H9 (cell line): ENCODE data around the gene BRF1. TPM values are rescaled to one million over a fixed set of nuclear protein-coding genes. Genes with fewer than 3 reads are reported as not detected.

Experiments
- DNase-seq: peaks from one replicate; pipeline ENCODE4 v3.0.0-alpha.2; 2017
- H2AFZ ChIP-seq: one replicate; pipeline ENCODE4 v1.6.1; 2013; ENCODE audit warnings: mild to moderate bottlenecking, low read length, control low read depth, moderate library complexity
- H2AK5ac ChIP-seq: 2 replicates; pipeline ENCODE4 v1.6.1; 2013; ENCODE audit warnings: low read length, control low read depth, mixed read lengths; ENCODE audit not compliant: insufficient read length
- H2BK120ac ChIP-seq: one replicate; pipeline ENCODE4 v1.6.1; 2013; ENCODE audit warnings: low read depth, mild to moderate bottlenecking, low read length, control low read depth, inconsistent platforms; ENCODE audit not compliant: poor library complexity, severe bottlenecking
- H2BK12ac ChIP-seq: 2 replicates; pipeline ENCODE4 v1.6.1; 2013; ENCODE audit warnings: low read length, control low read depth, mixed read lengths, low read depth; ENCODE audit not compliant: insufficient read length
- H2BK15ac ChIP-seq: 2 replicates; pipeline ENCODE4 v1.6.1; 2013; ENCODE audit warnings: low read depth, low read length, control low read depth
- H2BK20ac ChIP-seq: one replicate; pipeline ENCODE4 v1.6.1; 2013; ENCODE audit warnings: low read depth, mild to moderate bottlenecking, low read length, control low read depth, inconsistent platforms; ENCODE audit not compliant: poor library complexity, severe bottlenecking
- H2BK5ac ChIP-seq: 2 replicates; pipeline ENCODE4 v1.6.1; 2013; ENCODE audit warnings: low read length, control low read depth, mixed read lengths; ENCODE audit not compliant: insufficient read length
- H3K14ac ChIP-seq: 2 replicates; pipeline ENCODE4 v1.6.1; 2013; ENCODE audit warnings: low read length, control low read depth; ENCODE audit not compliant: insufficient read depth
- H3K18ac ChIP-seq: 2 replicates; pipeline ENCODE4 v1.6.1; 2013; ENCODE audit warnings: low read depth, mild to moderate bottlenecking, mixed read lengths, low read length, control low read depth; ENCODE audit not compliant: insufficient read length
- H3K23ac ChIP-seq: 2 replicates; pipeline ENCODE4 v1.6.1; 2013; ENCODE audit warnings: low read length, control low read depth, mixed read lengths, low read depth; ENCODE audit not compliant: insufficient read length
- H3K23me2 ChIP-seq: 2 replicates; pipeline ENCODE4 v1.6.1; 2013; ENCODE audit warnings: low read depth, mild to moderate bottlenecking, mixed read lengths, low read length, control low read depth; ENCODE audit not compliant: insufficient read length, poor library complexity, severe bottlenecking
- H3K27ac ChIP-seq: 2 replicates; pipeline ENCODE4 v1.5.1; 2013; ENCODE audit warnings: low read length, control low read depth, mixed read lengths, low read depth; ENCODE audit not compliant: insufficient read length
- H3K27me3 ChIP-seq: 2 replicates; pipeline ENCODE4 v1.6.1; 2013; ENCODE audit warnings: low read length, control low read depth, inconsistent platforms; ENCODE audit not compliant: insufficient read depth
- H3K4ac ChIP-seq: 2 replicates; pipeline ENCODE4 v1.6.1; 2013; ENCODE audit warnings: low read depth, mild to moderate bottlenecking, control low read depth, inconsistent platforms, low read length, moderate library complexity
- H3K4me1 ChIP-seq: 2 replicates; pipeline ENCODE4 v1.6.1; 2013; ENCODE audit warnings: low read length, control low read depth, inconsistent platforms; ENCODE audit not compliant: insufficient read depth
- H3K4me2 ChIP-seq: 2 replicates; pipeline ENCODE4 v1.6.1; 2013; ENCODE audit warnings: low read length, control low read depth, mixed read lengths; ENCODE audit not compliant: insufficient read length, insufficient read depth
- H3K56ac ChIP-seq: 2 replicates; pipeline ENCODE4 v1.6.1; 2013; ENCODE audit warnings: low read depth, mild to moderate bottlenecking, mixed read lengths, low read length, control low read depth; ENCODE audit not compliant: insufficient read length
- H3K79me1 ChIP-seq: 2 replicates; pipeline ENCODE4 v1.6.1; 2013; ENCODE audit warnings: low read depth, mild to moderate bottlenecking, moderate library complexity, low read length, control low read depth, inconsistent platforms; ENCODE audit not compliant: insufficient read depth, poor library complexity, severe bottlenecking
- H3K79me2 ChIP-seq: 2 replicates; pipeline ENCODE4 v1.6.1; 2013; ENCODE audit warnings: low read length, control low read depth, inconsistent platforms; ENCODE audit not compliant: insufficient read depth
- H3K9ac ChIP-seq: 2 replicates; pipeline ENCODE4 v1.6.1; 2013; ENCODE audit warnings: low read length, control low read depth, mixed read lengths; ENCODE audit not compliant: insufficient read length; ENCODE audit errors: extremely low read depth
- H3K9me3 ChIP-seq: one replicate; pipeline ENCODE4 v1.6.1; 2013; ENCODE audit warnings: low read depth, low read length, inconsistent platforms; ENCODE audit not compliant: control insufficient read depth
- H3T11ph ChIP-seq: one replicate; pipeline ENCODE4 v1.6.1; 2013; ENCODE audit warnings: mild to moderate bottlenecking, low read length, control low read depth, inconsistent platforms
- H4K20me1 ChIP-seq: one replicate; pipeline ENCODE4 v1.6.1; 2013; ENCODE audit not compliant: control insufficient read depth, insufficient read length, insufficient read depth
- H4K5ac ChIP-seq: 2 replicates; pipeline ENCODE4 v1.6.1; 2013; ENCODE audit warnings: low read depth, mild to moderate bottlenecking, mixed read lengths, low read length, control low read depth; ENCODE audit not compliant: insufficient read length
- H4K8ac ChIP-seq: replicated peaks from 2 replicates; pipeline ENCODE4 v1.6.1; 2013; ENCODE audit warnings: low read length, control low read depth, mixed read lengths, low read depth; ENCODE audit not compliant: insufficient read length
- H4K91ac ChIP-seq: 2 replicates; pipeline ENCODE4 v1.6.1; 2013; ENCODE audit warnings: low read depth, mild to moderate bottlenecking, moderate library complexity, mixed read lengths, low read length, control low read depth; ENCODE audit not compliant: insufficient read length
- H3K27ac Mint-ChIP-seq, 3 experiments: 2 replicates in 2 of 3; 3 replicates in 1 of 3; pipeline ENCODE4 v1.8.0; 2020 to 2021; ENCODE audit warnings: mixed read lengths in 3 of 3, mild to moderate bottlenecking in 1 of 3, moderate library complexity in 1 of 3
- H3K27me3 Mint-ChIP-seq: 2 replicates; pipeline ENCODE4 v1.8.0; 2021; ENCODE audit warnings: low read depth, mild to moderate bottlenecking, moderate library complexity, mixed read lengths
- H3K36me3 Mint-ChIP-seq, 3 experiments: 2 replicates in 2 of 3; 3 replicates in 1 of 3; pipeline ENCODE4 v1.8.0; 2020 to 2021; ENCODE audit warnings: low read depth in 3 of 3, mixed read lengths in 3 of 3; ENCODE audit not compliant: insufficient read depth in 1 of 3
- H3K4me1 Mint-ChIP-seq, 2 experiments: 2 replicates each; pipeline ENCODE4 v1.8.0; 2020; ENCODE audit warnings: mixed read lengths in 2 of 2
- H3K4me3 Mint-ChIP-seq, 2 experiments: 2 replicates in 1 of 2; 3 replicates in 1 of 2; pipeline ENCODE4 v1.8.0; 2020 to 2021; ENCODE audit warnings: mild to moderate bottlenecking in 2 of 2, mixed read lengths in 2 of 2, moderate library complexity in 1 of 2
- H3K9me3 Mint-ChIP-seq, 2 experiments: 2 replicates in 1 of 2; 3 replicates in 1 of 2; pipeline ENCODE4 v1.8.0; 2020; ENCODE audit warnings: mild to moderate bottlenecking in 2 of 2, mixed read lengths in 2 of 2, moderate library complexity in 1 of 2
- WGBS: extraction: QIAGEN DNeasy Blood & Tissue Kit; methylation state at CpG from one replicate; pipeline ENCODE4 v1.1.7; 2013; ENCODE audit warnings: missing lambda C conversion rate, low lambda C conversion rate, mixed read lengths; ENCODE audit not compliant: insufficient read length; ENCODE audit errors: extremely low coverage; 5-methylcytosine and 5-hydroxymethylcytosine counted together
- total RNA-seq: library from RNA; stranded (reverse); gene quantifications from 2 replicates; pipeline ENCODE4 v1.2.1, GENCODE V29; 2021
- TF ChIP-seq, protein P1 (sequence below): fragments of 200-600 bp; sonication (generic); conservative IDR thresholded peaks from 3 replicates; pipeline ENCODE4 v1.8.0; 2021; ENCODE audit warnings: antibody characterized with exemption, mild to moderate bottlenecking

The BRF1 gene
- total RNA-seq, 1 experiment from 2014 or later = 28.3 TPM

DNA sequence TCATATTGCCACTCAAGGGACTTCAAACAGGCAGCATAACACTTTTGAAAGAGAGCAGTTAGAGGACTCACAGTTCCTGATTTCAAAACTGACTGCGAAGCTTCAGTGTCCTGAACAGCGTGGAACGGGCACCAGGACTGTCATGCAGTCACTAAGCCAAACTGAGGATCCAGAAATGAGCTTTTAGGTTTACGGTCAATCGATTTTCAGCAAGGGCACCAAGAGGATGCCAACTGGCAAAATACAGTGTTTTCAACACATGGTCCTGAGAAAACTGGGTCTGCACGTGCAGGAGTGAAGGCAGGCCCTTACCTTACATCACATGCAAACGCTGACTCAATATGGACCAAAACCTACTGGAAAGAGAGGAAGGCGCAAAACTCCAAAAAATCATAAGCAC lies 15.6 kb downstream of the BRF1 start:
- no peaks in the 10 kb centered on the region for H3K23me2 ChIP-seq
- no peak overlapping the region for H2AK5ac ChIP-seq
- H3K79me1 ChIP-seq = peaks cover 3% of the 10 kb centered on the region
- H3K79me2 ChIP-seq = peaks cover 3% of the 10 kb centered on the region; the same call in 1 of the 2 replicates
- Mint-ChIP-seq H3K27ac (no peak overlapping the region), H3K4me1 (peaks cover 13 to 20% of the 10 kb centered on the region in 2 experiments), H3K4me3 (no peak overlapping the region), H3K27me3 (no peaks in the 10 kb centered on the region), H3K36me3 (peaks cover 0 to 8% (median 0%) of the 10 kb centered on the region in 3 experiments; a peak in 3 of 7 replicates), H3K9me3 (no peaks in the 10 kb centered on the region)
- no peak overlapping the region for H3K4ac ChIP-seq
- TF ChIP-seq, protein P1, sequence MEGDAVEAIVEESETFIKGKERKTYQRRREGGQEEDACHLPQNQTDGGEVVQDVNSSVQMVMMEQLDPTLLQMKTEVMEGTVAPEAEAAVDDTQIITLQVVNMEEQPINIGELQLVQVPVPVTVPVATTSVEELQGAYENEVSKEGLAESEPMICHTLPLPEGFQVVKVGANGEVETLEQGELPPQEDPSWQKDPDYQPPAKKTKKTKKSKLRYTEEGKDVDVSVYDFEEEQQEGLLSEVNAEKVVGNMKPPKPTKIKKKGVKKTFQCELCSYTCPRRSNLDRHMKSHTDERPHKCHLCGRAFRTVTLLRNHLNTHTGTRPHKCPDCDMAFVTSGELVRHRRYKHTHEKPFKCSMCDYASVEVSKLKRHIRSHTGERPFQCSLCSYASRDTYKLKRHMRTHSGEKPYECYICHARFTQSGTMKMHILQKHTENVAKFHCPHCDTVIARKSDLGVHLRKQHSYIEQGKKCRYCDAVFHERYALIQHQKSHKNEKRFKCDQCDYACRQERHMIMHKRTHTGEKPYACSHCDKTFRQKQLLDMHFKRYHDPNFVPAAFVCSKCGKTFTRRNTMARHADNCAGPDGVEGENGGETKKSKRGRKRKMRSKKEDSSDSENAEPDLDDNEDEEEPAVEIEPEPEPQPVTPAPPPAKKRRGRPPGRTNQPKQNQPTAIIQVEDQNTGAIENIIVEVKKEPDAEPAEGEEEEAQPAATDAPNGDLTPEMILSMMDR = no peak
- H2BK12ac ChIP-seq = no peak overlapping the region
- no peak overlapping the region for H3K4me2 ChIP-seq
- H2BK15ac ChIP-seq = no peak overlapping the region
- no peak overlapping the region for H4K91ac ChIP-seq
- no peak for DNase-seq
- H2AFZ ChIP-seq = no peak overlapping the region
- H3K9ac ChIP-seq = no peak overlapping the region
- no peak overlapping the region for H4K5ac ChIP-seq
- H4K20me1 ChIP-seq = no peaks in the 10 kb centered on the region
- H3K56ac ChIP-seq = no peak overlapping the region
- H2BK20ac ChIP-seq = no peak overlapping the region
- no peak overlapping the region for H2BK5ac ChIP-seq
- H3T11ph ChIP-seq = no peak overlapping the region
- H4K8ac ChIP-seq = no peak overlapping the region
- no peaks in the 10 kb centered on the region for H3K4me1 ChIP-seq
- WGBS = no CpG with 5 or more reads among the region's 8 CpGs
- H3K27ac ChIP-seq = no peak overlapping the region
- H3K14ac ChIP-seq = no peak overlapping the region
- H3K27me3 ChIP-seq = no peaks in the 10 kb centered on the region
- H2BK120ac ChIP-seq = no peak overlapping the region
- no peak overlapping the region for H3K18ac ChIP-seq
- no peak overlapping the region for H3K23ac ChIP-seq
- no peaks in the 10 kb centered on the region for H3K9me3 ChIP-seq
